ENCODE data around the gene NAV1. TPM values are rescaled to one million over a fixed set of nuclear protein-coding genes. Genes with fewer than 3 reads are reported as not detected.

The NAV1 gene
- total and polyA plus RNA-seq, 9 of the 15 experiments (the other 6 are each of a cell fraction or from before 2014, with no cell fraction given), result 0.91 to 16.8 (median 3.2) TPM

DNA sequence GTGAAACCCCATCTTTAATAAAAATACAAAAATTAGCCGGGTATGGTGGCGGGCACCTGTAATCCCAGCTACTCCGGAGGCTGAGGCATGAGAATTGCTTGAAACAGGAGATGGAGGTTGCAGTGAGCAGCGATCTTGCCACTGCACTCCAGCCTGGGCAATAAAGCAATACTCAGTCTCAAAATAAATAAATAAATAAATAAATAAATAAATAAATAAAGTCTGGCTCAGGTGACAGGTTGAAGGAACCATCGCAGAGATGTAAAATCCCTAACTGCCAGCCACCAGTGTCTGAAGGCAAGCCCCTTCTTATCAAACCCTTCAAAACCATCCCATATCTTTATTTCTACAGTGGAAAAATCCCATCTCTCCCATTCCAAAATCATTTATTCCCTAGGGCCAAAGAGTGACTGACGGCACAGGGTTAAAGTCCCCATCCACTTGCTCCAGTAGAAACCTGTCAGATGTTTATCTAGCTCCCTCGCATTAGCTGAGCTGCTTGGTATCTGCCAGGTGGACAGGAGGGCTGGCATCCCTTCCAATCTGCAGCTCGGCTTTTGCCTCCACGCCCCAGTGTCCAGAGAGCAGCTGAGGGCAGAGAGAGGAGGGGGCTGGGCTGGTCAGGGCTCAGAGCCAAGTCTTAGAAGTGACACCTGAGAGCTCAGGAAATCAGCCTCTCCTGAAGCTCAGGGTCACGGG lies 37.0 kb upstream of the NAV1 start:
- no peaks in the 10 kb centered on the region for H4K20me1 ChIP-seq (replicated peaks; ENCODE audit: control insufficient read depth, insufficient read depth, low read length)
- no peak for FAIRE-seq
- WGBS (ENCODE audit: insufficient coverage, low coverage, missing lambda C conversion rate), result 27% methylated on average over 10 of the region's 10 CpGs
- CTCF ChIA-PET (ENCODE audit: low intra/inter-chr PET ratio), result no interaction called here
- TF ChIP-seq MAFG (tag; conservative IDR thresholded peaks at IDR 0.05) (no peak), ZNF232 (CRISPR knock-in tag; IDR thresholded peaks at IDR 0.05) (no peak), NFIC (IDR thresholded peaks at IDR 0.05) (0 out of 2 replicates have a peak, but pooled peaks have one; percentile 21), ELF2 (CRISPR knock-in tag; IDR thresholded peaks at IDR 0.05) (no peak)
- TF ChIP-seq, protein P1, sequence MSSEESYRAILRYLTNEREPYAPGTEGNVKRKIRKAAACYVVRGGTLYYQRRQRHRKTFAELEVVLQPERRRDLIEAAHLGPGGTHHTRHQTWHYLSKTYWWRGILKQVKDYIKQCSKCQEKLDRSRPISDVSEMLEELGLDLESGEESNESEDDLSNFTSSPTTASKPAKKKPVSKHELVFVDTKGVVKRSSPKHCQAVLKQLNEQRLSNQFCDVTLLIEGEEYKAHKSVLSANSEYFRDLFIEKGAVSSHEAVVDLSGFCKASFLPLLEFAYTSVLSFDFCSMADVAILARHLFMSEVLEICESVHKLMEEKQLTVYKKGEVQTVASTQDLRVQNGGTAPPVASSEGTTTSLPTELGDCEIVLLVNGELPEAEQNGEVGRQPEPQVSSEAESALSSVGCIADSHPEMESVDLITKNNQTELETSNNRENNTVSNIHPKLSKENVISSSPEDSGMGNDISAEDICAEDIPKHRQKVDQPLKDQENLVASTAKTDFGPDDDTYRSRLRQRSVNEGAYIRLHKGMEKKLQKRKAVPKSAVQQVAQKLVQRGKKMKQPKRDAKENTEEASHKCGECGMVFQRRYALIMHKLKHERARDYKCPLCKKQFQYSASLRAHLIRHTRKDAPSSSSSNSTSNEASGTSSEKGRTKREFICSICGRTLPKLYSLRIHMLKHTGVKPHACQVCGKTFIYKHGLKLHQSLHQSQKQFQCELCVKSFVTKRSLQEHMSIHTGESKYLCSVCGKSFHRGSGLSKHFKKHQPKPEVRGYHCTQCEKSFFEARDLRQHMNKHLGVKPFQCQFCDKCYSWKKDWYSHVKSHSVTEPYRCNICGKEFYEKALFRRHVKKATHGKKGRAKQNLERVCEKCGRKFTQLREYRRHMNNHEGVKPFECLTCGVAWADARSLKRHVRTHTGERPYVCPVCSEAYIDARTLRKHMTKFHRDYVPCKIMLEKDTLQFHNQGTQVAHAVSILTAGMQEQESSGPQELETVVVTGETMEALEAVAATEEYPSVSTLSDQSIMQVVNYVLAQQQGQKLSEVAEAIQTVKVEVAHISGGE (CRISPR knock-in tag; IDR thresholded peaks at IDR 0.05), result no peak
- H3K4me2 ChIP-seq (ENCODE audit: insufficient read depth, low read length), result no peak overlapping the region
- H3K27ac ChIP-seq (ENCODE audit: extremely low read depth, low read depth, low read length), result no peak overlapping the region
- no TSS peak for BruUV-seq (replicated peaks)
- intact Hi-C loops (cut with micrococcal nuclease), result no loop called here
- in situ Hi-C loops (cut with MboI), result no loop called here
- DNase-seq (ENCODE audit: extremely low read depth in 1 of 4, low spot score in 3 of 4), result no peak
- no peaks in the 10 kb centered on the region for H3K9me1 ChIP-seq (ENCODE audit: control insufficient read depth, insufficient read depth, low read length)
- no peak overlapping the region for H3K9ac ChIP-seq (ENCODE audit: insufficient read depth in 1 of 2, low read depth in 2 of 2, low read length in 2 of 2)
- POLR2A ChIA-PET, result interaction anchor here (0.7 to 3.4 kb wide), 6 partner anchors 9 to 147 kb away, joined by 3 to 14 read pairs (median 4); no protein-coding TSS in a partner anchor
- no peaks in the 10 kb centered on the region for H3K9me3 ChIP-seq (replicated peaks; ENCODE audit: control insufficient read depth, insufficient read depth, low read depth, low read length)
- H2AFZ ChIP-seq (ENCODE audit: low read depth, low read length), result no peak overlapping the region
- no peak for ATAC-seq
- H3K79me2 ChIP-seq (ENCODE audit: control insufficient read depth, insufficient read depth, low read length), result no peaks in the 10 kb centered on the region
- H3K4me3 ChIP-seq, result no peak overlapping the region
- peaks cover 6 to 9% of the 10 kb centered on the region in 2 experiments; a peak in 4 of 5 replicates for H3K4me1 ChIP-seq (replicated peaks in 1 of 2; ENCODE audit: control insufficient read depth in 2 of 2, insufficient read depth in 2 of 2, low read length in 2 of 2)
- no peaks in the 10 kb centered on the region for H3K36me3 ChIP-seq (ENCODE audit: control insufficient read depth, insufficient read depth, low read length)
- peaks cover 0 to 20% of the 10 kb centered on the region in 2 experiments; a peak in 1 of 5 replicates for H3K27me3 ChIP-seq (ENCODE audit: control insufficient read depth in 2 of 2, insufficient read depth in 2 of 2, low read length in 2 of 2)

Data from K562 (cell line).